ENCODE measurements around the gene POU5F2. TPM values are rescaled to one million over a fixed set of nuclear protein-coding genes. Genes with fewer than 3 reads are reported as not detected.

POU5F2 gene
- total RNA-seq (2014; rRNA removed; shearing (Covaris generic)), result 0.58 and 0.87 TPM in 2 replicates
- 0.01 and 0.20 TPM in 2 replicates for polyA plus RNA-seq (2014; cell fraction: nucleus; rRNA removed)

DNA sequence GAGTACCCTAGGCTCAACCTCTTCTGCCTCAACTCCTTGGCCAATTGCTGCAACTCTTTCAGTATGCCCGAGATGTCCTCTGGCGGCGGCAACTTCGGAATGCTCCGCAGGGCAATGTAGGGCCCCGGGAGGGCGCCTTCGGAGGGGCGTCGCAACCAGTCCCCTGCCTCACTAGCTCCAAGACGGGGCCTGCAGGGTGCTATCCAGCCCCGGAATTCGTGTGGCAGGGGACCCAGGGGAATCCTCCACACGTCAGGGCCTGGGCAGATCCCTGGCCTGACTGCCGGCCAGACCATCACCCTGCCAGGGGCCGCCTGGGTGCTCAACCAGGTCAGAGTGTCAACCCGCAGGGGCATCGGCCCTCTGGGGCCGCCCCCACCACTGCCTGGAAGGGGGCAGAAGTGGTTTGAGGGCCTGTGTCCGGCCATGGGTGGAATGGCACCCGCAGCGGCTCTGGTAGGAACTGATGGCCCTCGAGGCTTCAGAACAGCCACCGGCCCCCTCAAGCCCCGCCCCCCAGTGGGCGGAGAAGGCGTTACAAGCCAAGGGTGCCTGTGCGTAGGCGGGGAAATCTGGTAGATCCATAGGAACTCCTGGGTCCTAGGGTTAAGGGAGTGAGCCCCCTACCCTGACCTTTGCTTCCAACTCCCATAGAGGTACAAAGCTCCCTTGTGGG is at the start of gene POU5F2:
Gene POU5F2, minus strand, starts transcription at position 465 of the 676 bp plus-strand sequence. Its CDS starts 37 bp downstream, at position 428.
- no peak for DNase-seq (ENCODE audit: extremely low read depth, low read depth)

GRCh38 chr5:93790401-93790800 is 49.0 kb upstream of the POU5F2 start:
- no peak for DNase-seq (ENCODE audit: extremely low read depth, low read depth)

GRCh38 chr5:93789173-93790067 is 48.0 kb upstream of the POU5F2 start:
- no peak for DNase-seq (ENCODE audit: extremely low read depth, low read depth)

DNA sequence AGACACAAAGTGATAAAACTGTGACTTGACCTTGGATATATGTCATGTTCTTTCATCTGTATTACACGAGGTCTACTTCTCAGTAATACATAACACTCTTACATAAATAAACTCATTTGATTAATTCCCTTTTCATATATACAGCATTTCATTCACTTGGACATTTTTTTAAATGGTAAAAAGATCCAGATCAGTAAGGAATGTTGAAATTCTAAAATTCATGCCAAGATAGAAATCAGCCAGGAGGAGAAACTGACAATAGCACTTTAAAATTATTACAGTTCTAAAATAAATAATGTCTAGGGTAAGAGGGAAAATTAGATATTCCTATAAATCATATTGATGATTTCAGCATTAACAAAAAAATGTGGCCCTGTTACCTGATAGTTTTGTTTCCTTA is 46.2 kb upstream of the POU5F2 start:
- no peak for DNase-seq (ENCODE audit: extremely low read depth, low read depth)

GRCh38 chr5:93785475-93785874 is 44.1 kb upstream of the POU5F2 start:
- DNase-seq (ENCODE audit: extremely low read depth, low read depth), result no peak

- DNase-seq (ENCODE audit: extremely low read depth, low read depth), result no peak
These were observed 41.6 kb upstream of the POU5F2 start for GRCh38 chr5:93782978-93783377.

GRCh38 chr5:93777620-93778019 is 36.2 kb upstream of the POU5F2 start:
- no peak for DNase-seq (ENCODE audit: extremely low read depth, low read depth)

DNA sequence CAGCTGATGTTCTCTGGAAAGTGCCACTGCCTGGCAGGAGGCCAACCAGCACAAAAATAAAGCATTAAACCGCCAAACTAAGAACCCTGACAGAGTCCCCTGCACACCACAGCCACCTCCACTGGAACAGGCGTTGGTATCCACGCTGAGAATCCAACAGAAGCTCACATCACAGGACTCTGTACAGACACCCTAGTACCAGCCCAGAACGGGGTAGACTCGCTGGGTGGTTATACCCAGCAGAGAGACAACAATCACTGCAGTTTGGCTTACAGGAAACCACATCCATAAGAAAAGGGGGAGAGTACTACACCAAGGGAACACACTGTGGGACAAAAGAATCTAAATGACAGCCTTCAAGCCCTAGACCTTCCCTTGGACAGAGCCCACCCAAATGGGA is 15.0 kb upstream of the POU5F2 start:
- DNase-seq (ENCODE audit: extremely low read depth, low read depth), result no peak

DNA sequence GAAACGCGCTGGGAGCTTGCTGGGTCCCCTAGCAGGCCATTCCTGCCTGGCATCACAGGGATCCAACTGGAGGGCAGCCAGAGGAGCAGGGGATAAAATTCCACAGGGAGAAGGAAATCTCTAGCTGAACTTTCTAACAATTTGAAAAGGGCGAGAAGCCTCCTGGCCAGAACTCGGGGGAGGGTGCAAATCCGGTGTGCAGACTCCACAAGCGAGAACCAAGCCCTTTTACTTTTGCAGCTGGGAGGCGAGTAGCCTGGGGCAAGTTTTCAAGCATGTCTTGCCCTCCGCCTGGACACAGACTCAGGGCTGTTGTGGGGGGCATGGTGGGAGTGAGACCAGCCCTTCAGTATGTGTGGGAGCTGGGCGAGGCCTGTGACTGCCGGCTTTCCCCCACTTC is 14.3 kb upstream of the POU5F2 start:
- no peak for DNase-seq (ENCODE audit: extremely low read depth, low read depth)

GRCh38 chr5:93748875-93749397 is 7.5 kb upstream of the POU5F2 start:
- DNase-seq (ENCODE audit: extremely low read depth, low read depth), result no peak

- DNase-seq (ENCODE audit: extremely low read depth, low read depth), result no peak
These were observed 5.1 kb upstream of the POU5F2 start for GRCh38 chr5:93746406-93747056.

DNA sequence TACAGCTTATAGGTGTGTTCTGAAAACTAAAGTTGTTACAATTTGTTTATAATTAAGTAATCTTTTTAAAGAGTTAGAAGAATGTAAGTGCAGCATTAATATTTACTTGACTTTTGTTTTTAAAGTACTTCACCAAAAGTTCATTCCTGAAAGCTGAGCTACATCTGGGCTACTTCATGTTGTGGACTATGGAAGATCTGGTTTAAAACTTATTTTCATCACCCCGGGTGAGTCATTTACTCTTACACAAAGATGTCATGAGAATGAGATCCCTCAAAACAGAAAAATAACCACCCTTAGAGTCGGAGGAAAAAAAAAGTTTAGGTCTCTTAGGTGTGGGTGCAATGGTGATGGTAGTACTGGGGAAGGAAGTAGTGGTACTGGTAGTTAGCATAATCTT is 5.1 kb downstream of the POU5F2 start:
- DNase-seq (ENCODE audit: extremely low read depth, low read depth), result no peak

DNA sequence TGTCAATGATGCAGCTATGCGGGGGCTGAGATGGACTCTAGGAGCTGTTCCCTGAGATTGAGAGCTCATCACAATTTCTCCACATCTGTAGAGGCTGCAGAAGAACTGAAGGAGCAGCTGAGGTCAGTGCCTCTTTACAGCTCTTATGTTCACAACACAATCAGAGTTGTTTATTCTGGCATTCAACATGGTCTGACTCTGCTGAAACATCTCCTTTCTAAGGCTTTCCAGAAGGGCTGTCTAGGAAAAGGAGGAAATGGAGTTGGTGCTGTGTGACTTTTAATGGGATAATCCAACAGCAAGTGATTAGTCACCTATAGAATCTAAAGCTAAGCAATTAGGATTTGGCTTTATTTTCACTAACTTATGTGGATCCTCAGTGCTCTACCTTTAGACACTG is 6.0 kb downstream of the POU5F2 start:
- DNase-seq (ENCODE audit: extremely low read depth, low read depth), result no peak

DNA sequence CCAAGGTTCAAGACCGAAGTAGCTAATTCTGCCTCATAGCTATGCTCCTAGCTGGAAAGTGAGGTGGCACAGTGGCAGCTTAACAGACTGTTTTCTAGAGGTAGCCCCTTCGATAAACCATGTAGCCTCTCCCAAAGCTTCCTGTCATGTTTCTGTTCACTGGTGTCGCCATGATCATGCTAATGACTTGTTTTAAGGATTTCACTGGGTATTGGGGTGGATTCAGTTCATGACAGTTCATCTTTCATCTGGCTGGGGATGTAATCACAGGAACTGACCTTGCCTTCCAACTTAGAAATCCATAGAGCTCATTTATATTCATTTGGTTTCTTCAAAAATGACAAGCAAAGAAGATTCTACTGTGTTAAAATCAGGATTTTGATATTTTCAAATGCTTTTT is 9.4 kb downstream of the POU5F2 start:
- no peak for DNase-seq (ENCODE audit: extremely low read depth, low read depth)

DNA sequence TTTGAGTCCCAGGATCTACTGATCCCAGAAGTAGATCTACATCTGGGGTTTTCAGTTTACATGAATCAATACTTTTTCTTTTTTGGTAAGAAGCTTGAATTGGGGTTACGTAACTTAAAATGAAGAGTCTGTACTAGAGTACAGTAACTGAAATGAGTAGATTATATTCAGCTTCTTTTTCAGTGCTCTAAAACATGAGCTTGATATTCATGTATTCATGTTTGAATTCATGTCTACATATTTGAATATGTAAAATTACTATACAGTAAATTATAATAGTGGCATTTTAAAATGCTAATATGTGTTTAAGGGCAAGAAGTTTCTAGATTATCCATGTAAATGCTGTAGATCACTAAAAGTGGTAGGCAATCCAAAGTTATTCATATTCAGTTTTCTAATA is 14.8 kb downstream of the POU5F2 start:
- no peak for DNase-seq (ENCODE audit: extremely low read depth, low read depth)

- DNase-seq (ENCODE audit: extremely low read depth, low read depth), result no peak
These were observed 16.6 kb downstream of the POU5F2 start for GRCh38 chr5:93724791-93725190.

- DNase-seq (ENCODE audit: extremely low read depth, low read depth), result no peak
These were observed 17.7 kb downstream of the POU5F2 start for GRCh38 chr5:93723681-93724080.

- no peak for DNase-seq (ENCODE audit: extremely low read depth, low read depth)
These were observed 18.4 kb downstream of the POU5F2 start for GRCh38 chr5:93723005-93723404.

DNA sequence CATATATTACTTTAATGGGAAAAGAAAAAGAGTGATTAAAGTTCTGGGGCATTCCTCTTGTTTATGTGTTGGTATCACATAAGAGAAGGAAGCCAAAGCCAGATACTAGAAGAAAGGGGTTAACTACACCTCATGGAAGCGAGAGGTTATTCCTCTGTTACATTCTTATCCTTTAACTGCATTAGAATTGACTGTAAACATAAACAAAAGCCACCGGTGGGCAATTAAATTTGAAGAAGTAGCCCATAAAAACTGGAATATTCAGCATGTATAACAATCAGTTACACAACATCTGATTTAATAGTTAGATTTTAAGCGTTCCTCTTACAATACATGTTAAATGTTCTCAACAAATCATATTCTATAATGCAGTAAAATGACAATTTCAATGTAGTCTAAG is 18.8 kb downstream of the POU5F2 start:
- no peak for DNase-seq (ENCODE audit: extremely low read depth, low read depth)

GRCh38 chr5:93721511-93721910 is 19.9 kb downstream of the POU5F2 start:
- no peak for DNase-seq (ENCODE audit: extremely low read depth, low read depth)

- DNase-seq (ENCODE audit: extremely low read depth, low read depth), result no peak
These were observed 20.3 kb downstream of the POU5F2 start for GRCh38 chr5:93721071-93721470.

Measured in NCI-H460 (cell line).